Measurements from ENCODE around the gene BOC.

Gene BOC

GRCh38 chr3:113293348-113293747 lies 82.0 kb downstream of the BOC start:
- no peak for DNase-seq (ENCODE audit: low read depth in 1 of 2, low spot score in 1 of 2)
- Histone ChIP-seq H3K4me3 (replicated peaks; ENCODE audit: insufficient read depth, low read length) (no peak overlapping the region), H3K27ac (replicated peaks) (no peak overlapping the region), H3K27me3 (ENCODE audit: insufficient read depth, poor library complexity, severe bottlenecking) (no peaks in the 10 kb centered on the region)
- TF ChIP-seq GABPA (IDR thresholded peaks at IDR 0.05; ENCODE audit: low read depth) (no peak), CTCF (IDR thresholded peaks at IDR 0.05; ENCODE audit: insufficient read depth, low read length) (no peak), POLR2AphosphoS5 (IDR thresholded peaks at IDR 0.05; ENCODE audit: low read depth) (no peak), REST (IDR thresholded peaks at IDR 0.05; ENCODE audit: insufficient replicate concordance, low read depth) (no peak), SPI1 (IDR thresholded peaks at IDR 0.05; ENCODE audit: borderline replicate concordance, low read depth) (no peak)

- Histone ChIP-seq H3K4me3 (replicated peaks; ENCODE audit: insufficient read depth, low read length) (no peak overlapping the region), H3K27me3 (ENCODE audit: insufficient read depth, poor library complexity, severe bottlenecking) (no peaks in the 10 kb centered on the region), H3K27ac (replicated peaks) (no peak overlapping the region)
- TF ChIP-seq POLR2AphosphoS5 (IDR thresholded peaks at IDR 0.05; ENCODE audit: low read depth) = no peak
- TF ChIP-seq REST (IDR thresholded peaks at IDR 0.05; ENCODE audit: insufficient replicate concordance, low read depth) = no peak
- no peak for TF ChIP-seq GABPA (IDR thresholded peaks at IDR 0.05; ENCODE audit: low read depth)
- TF ChIP-seq CTCF (IDR thresholded peaks at IDR 0.05; ENCODE audit: insufficient read depth, low read length) = no peak
- TF ChIP-seq SPI1 (IDR thresholded peaks at IDR 0.05; ENCODE audit: borderline replicate concordance, low read depth) = no peak
- no peak for DNase-seq (ENCODE audit: low read depth in 1 of 2, low spot score in 1 of 2)
Observed at GRCh38 chr3:113295463-113295862, 84.1 kb downstream of the BOC start.

GRCh38 chr3:113297287-113297686 lies 85.9 kb downstream of the BOC start:
- H3K27me3 ChIP-seq (ENCODE audit: insufficient read depth, poor library complexity, severe bottlenecking) = no peaks in the 10 kb centered on the region
- H3K27ac ChIP-seq (replicated peaks) = no peak overlapping the region
- H3K4me3 ChIP-seq (replicated peaks; ENCODE audit: insufficient read depth, low read length) = no peak overlapping the region
- no peak for DNase-seq (ENCODE audit: low read depth in 1 of 2, low spot score in 1 of 2)
- no peak for TF ChIP-seq REST (IDR thresholded peaks at IDR 0.05; ENCODE audit: insufficient replicate concordance, low read depth)
- TF ChIP-seq GABPA (IDR thresholded peaks at IDR 0.05; ENCODE audit: low read depth) = no peak
- TF ChIP-seq SPI1 (IDR thresholded peaks at IDR 0.05; ENCODE audit: borderline replicate concordance, low read depth) = no peak
- TF ChIP-seq CTCF (IDR thresholded peaks at IDR 0.05; ENCODE audit: insufficient read depth, low read length) = no peak
- no peak for TF ChIP-seq POLR2AphosphoS5 (IDR thresholded peaks at IDR 0.05; ENCODE audit: low read depth)

Measured in HL-60 (cell line).